Parathyroid adenoma (tissue), 2 donors: ENCODE measurements around the gene KLKB1.
"Not testable (repeated sequence)": the region's sequence is repeated elsewhere in the genome, so short reads cannot be mapped to it uniquely, and the experiment has no call there.

Source experiments
- H2AFZ ChIP-seq: fragments of 300-600 bp; sonication (generic); one replicate; pipeline ENCODE4 v1.7.0; 2017; ENCODE audit warnings: antibody characterized with exemption, mild to moderate bottlenecking
- H3K27ac ChIP-seq: fragments of 300-600 bp; sonication (generic); one replicate; pipeline ENCODE4 v1.7.0; 2017
- H3K27me3 ChIP-seq: fragments of 300-600 bp; sonication (generic); one replicate; pipeline ENCODE4 v1.7.0; 2017; ENCODE audit warnings: low read length; ENCODE audit not compliant: control insufficient read depth, insufficient read depth
- H3K36me3 ChIP-seq: fragments of 300-600 bp; sonication (generic); one replicate; pipeline ENCODE4 v1.7.0; 2017; ENCODE audit warnings: low read length; ENCODE audit not compliant: control insufficient read depth, insufficient read depth
- H3K4me1 ChIP-seq: fragments of 300-600 bp; sonication (generic); one replicate; pipeline ENCODE4 v1.7.0; 2017; ENCODE audit warnings: control low read depth
- H3K4me2 ChIP-seq: fragments of 300-600 bp; sonication (generic); one replicate; pipeline ENCODE4 v1.7.0; 2017; ENCODE audit warnings: low read length
- H3K4me3 ChIP-seq: fragments of 300-600 bp; sonication (generic); one replicate; pipeline ENCODE4 v1.7.0; 2017; ENCODE audit warnings: low read depth, low read length
- H3K79me2 ChIP-seq: fragments of 300-600 bp; sonication (generic); one replicate; pipeline ENCODE4 v1.7.0; 2017; ENCODE audit warnings: control low read depth
- H3K9ac ChIP-seq: fragments of 300-600 bp; sonication (generic); one replicate; pipeline ENCODE4 v1.7.0; 2017; ENCODE audit warnings: mild to moderate bottlenecking
- H3K9me3 ChIP-seq: fragments of 300-600 bp; sonication (generic); one replicate; pipeline ENCODE4 v1.7.0; 2017; ENCODE audit warnings: low read length; ENCODE audit not compliant: control insufficient read depth
- TF ChIP-seq, protein P1 (sequence below): fragments of 300-600 bp; sonication (generic); IDR thresholded peaks from one replicate; pipeline ENCODE4 v1.7.0; 2017; ENCODE audit warnings: antibody characterized with exemption, mild to moderate bottlenecking
- donor health status: primary hyperparathyroidism.

The KLKB1 gene

DNA sequence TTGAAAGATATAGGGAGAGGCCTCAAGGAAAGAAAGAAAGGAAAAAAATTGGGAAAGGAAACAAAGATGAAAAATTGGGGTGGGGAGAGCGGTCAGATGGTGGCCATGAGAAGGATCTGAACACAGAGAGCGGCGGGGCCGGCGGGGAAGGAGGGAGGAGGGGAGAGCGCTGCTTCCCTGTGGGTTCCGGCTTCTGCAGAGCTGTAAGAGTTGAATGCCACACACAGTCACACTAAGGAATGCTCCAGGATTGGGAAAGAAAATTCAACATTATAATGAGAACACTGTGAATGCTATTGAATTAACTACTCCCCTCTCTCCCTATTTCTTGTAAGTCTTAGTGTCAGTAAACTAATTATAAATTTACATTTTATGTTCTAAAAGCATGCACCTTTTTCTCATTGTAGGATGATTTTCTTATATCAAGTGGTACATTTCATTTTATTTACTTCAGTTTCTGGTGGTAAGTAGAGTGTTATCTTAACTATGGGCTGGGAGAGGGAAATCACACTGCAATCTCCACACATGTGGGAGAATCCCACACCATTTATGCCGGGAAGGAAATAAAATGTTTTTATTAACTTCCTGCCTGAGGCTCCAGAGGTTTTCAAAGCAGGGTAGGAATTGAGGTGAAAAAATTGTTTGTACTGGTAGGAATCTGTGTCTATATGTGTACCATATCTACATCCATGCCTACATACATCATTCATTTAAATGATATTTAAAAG is 39.6 kb downstream of the KLKB1 start:
- TF ChIP-seq, protein P1, sequence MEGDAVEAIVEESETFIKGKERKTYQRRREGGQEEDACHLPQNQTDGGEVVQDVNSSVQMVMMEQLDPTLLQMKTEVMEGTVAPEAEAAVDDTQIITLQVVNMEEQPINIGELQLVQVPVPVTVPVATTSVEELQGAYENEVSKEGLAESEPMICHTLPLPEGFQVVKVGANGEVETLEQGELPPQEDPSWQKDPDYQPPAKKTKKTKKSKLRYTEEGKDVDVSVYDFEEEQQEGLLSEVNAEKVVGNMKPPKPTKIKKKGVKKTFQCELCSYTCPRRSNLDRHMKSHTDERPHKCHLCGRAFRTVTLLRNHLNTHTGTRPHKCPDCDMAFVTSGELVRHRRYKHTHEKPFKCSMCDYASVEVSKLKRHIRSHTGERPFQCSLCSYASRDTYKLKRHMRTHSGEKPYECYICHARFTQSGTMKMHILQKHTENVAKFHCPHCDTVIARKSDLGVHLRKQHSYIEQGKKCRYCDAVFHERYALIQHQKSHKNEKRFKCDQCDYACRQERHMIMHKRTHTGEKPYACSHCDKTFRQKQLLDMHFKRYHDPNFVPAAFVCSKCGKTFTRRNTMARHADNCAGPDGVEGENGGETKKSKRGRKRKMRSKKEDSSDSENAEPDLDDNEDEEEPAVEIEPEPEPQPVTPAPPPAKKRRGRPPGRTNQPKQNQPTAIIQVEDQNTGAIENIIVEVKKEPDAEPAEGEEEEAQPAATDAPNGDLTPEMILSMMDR, result no peak

GRCh38 chr4:186271081-186271678 is 43.9 kb downstream of the KLKB1 start:
- Histone ChIP-seq H3K27ac (no peak overlapping the region), H3K9me3 (no peaks in the 10 kb centered on the region), H3K4me2 (no peak overlapping the region), H3K4me3 (no peak overlapping the region), H2AFZ (no peak overlapping the region), H3K79me2 (no peaks in the 10 kb centered on the region), H3K4me1 (no peaks in the 10 kb centered on the region), H3K27me3 (no peaks in the 10 kb centered on the region), H3K9ac (no peak overlapping the region), H3K36me3 (no peaks in the 10 kb centered on the region)
- TF ChIP-seq, protein P1, result no peak

More for the DNA sequence above, 39.6 kb downstream of the KLKB1 start:
- Histone ChIP-seq H3K9me3 (no peaks in the 10 kb centered on the region), H3K4me2 (no peak overlapping the region), H3K36me3 (no peaks in the 10 kb centered on the region), H3K27ac (no peak overlapping the region), H3K79me2 (no peaks in the 10 kb centered on the region), H3K4me1 (no peaks in the 10 kb centered on the region), H3K4me3 (no peak overlapping the region), H3K27me3 (no peaks in the 10 kb centered on the region), H2AFZ (no peak overlapping the region), H3K9ac (no peak overlapping the region)

DNA sequence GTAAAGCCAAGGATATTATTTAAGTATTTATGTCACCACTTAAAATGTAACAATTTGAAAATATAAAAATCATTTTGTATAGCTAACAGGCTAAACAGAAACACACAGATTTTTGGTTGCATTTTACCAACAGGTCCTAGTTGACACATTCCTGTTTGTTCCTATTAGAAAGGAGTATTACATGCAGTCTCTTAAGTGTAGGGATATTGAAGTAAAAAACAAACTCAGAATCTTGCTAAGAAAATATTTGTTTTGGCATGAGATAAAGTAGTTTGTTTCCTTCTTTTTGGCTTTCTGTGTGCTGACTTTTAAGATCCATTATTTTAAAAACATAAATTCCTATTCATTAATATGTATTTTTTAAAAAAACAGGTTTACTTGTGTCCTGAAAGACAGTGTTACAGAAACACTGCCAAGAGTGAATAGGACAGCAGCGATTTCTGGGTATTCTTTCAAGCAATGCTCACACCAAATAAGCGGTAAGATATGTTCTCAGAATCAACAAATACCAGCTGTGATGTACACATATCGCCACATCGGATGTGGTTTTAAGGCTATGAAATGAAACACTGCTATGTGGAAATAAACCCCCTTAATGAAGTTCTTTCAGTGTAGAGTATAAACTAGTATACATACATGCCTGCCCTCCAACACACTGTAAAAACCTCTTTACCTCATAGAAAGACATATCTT is 45.5 kb downstream of the KLKB1 start:
- Histone ChIP-seq H3K4me2 (no peak overlapping the region), H3K79me2 (no peaks in the 10 kb centered on the region), H3K27me3 (no peaks in the 10 kb centered on the region), H3K36me3 (no peaks in the 10 kb centered on the region), H3K4me1 (no peaks in the 10 kb centered on the region), H3K9me3 (no peaks in the 10 kb centered on the region), H3K4me3 (no peak overlapping the region), H2AFZ (no peak overlapping the region), H3K9ac (no peak overlapping the region), H3K27ac (no peak overlapping the region)
- TF ChIP-seq, protein P1, result no peak

DNA sequence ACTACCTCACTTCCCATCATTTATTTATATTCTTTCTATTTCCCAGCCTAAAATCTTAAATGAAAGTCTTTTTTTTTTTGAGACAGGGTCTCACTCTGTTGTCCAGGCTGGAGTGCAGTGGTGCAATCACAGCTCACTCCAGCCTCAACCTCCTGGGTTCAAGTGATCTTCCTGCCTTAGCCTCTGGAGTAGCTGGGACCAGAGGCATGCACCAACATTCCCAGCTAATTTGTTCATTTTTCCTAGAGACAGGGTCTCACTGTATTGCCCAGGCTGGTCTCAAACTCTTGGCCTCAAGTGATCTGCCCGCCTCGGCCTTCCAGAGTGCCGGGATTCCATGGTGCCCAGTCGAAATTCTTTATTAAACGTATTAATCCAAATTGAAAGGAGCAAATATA is 46.1 kb downstream of the KLKB1 start:
- not testable (repeated sequence) for H3K27ac ChIP-seq, H3K36me3 ChIP-seq, H2AFZ ChIP-seq, H3K4me2 ChIP-seq, H3K79me2 ChIP-seq, H3K27me3 ChIP-seq, H3K9ac ChIP-seq, H3K9me3 ChIP-seq, H3K4me1 ChIP-seq, H3K4me3 ChIP-seq

DNA sequence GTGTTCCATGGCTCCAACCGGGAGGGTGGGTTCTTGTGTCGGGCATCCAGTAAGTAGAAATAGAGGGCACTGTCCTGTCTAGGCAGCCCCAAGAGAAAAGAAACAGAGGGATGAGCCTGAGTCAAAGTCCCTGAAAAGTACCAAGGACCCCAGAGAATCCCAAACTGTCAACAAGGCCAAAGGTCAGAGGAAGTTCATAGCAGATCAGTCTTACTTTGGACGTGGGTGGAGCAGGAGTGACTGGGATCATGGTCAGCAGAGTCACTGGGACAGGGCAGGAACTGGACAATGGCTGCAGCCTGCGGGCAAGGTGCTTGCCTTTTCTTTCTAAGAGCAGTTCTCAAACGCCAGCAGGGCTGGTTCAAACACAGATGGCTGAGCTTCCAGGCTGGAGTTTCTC is 56.0 kb downstream of the KLKB1 start:
- H3K4me1 ChIP-seq, result no peaks in the 10 kb centered on the region
- no peak overlapping the region for H3K4me3 ChIP-seq
- no peaks in the 10 kb centered on the region for H3K27me3 ChIP-seq
- no peak overlapping the region for H3K9ac ChIP-seq
- TF ChIP-seq, protein P1, result no peak
- no peaks in the 10 kb centered on the region for H3K36me3 ChIP-seq
- no peaks in the 10 kb centered on the region for H3K79me2 ChIP-seq
- H3K27ac ChIP-seq, result no peak overlapping the region
- no peaks in the 10 kb centered on the region for H3K9me3 ChIP-seq
- H3K4me2 ChIP-seq, result no peak overlapping the region
- no peak overlapping the region for H2AFZ ChIP-seq
